GM23338 (cell line): ENCODE measurements around the gene KLRF2.

Source experiments
- CTCF ChIP-seq, 2 experiments: fragments of 200-600 bp in 1 of 2; sonication (generic) in 1 of 2; conservative IDR thresholded peaks; 2 replicates each; pipeline versions ENCODE4 v1.5.1 to v1.6.1; 2016 to 2017; ENCODE audit warnings: antibody characterized with exemption in 2 of 2, low read depth in 2 of 2, mild to moderate bottlenecking in 2 of 2, moderate library complexity in 1 of 2
- POLR2AphosphoS5 ChIP-seq: IDR thresholded peaks from 2 replicates; pipeline ENCODE4 v1.6.1; 2016; ENCODE audit warnings: antibody characterized with exemption, low read depth

DNA sequence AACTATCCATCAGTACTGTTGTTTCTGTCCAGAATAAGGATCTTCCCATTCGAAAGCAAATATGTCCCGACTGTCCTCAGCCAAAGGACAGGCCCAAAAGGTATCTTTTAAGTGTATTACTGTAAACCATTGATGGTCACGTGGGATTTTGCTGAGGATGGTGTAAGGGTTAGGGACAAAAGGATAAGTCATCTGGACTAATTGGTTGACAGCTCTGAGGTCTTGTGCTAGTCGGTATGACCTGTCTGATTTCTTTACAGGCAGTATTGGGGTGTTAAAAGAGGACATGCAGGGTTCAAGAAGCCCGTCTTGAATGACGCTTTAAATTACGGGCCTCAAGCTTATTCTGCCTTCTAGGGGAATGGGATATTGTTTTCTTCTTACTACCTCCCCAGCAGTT is 26.5 kb downstream of the KLRF2 start:
- no peak for TF ChIP-seq CTCF (conservative IDR thresholded peaks at IDR 0.05; ENCODE audit: low read depth in 2 of 2)
- TF ChIP-seq POLR2AphosphoS5, result no peak
